Ecto neural progenitor cell (in vitro differentiated cells): ENCODE measurements around the gene MRPL1.
A peak's percentile ranks its signal among the peaks of the same experiment; 100 is the strongest.
"Not testable (repeated sequence)": the region's sequence is repeated elsewhere in the genome, so short reads cannot be mapped to it uniquely, and the experiment has no call there.

Experiments
- DNase-seq: peaks from one replicate; pipeline ENCODE4 v3.0.0-alpha.2; 2018; ENCODE audit warnings: low spot score

Gene MRPL1

DNA sequence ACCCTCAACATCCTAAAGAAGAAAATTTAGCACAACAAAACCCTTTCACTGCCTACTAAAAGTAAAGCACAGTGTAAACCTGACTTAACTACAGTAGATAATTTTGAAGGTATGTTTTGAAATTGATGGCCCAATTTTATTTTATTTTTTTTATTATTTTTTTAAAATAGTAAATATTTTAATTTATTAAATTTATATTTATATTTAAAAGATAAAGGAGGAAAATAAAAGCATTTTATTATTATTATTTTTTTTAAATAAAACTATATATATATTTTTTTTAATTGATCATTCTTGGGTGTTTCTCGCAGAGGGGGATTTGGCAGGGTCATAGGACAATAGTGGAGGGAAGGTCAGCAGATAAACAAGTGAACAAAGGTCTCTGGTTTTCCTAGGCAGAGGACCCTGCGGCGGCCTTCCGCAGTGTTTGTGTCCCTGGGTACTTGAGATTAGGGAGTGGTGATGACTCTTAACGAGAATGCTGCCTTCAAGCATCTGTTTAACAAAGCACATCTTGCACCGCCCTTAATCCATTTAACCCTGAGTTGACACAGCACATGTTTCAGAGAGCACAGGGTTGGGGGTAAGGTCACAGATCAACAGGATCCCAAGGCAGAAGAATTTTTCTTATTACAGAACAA is 120.4 kb downstream of the MRPL1 start:
- DNase-seq = not testable (repeated sequence)

DNA sequence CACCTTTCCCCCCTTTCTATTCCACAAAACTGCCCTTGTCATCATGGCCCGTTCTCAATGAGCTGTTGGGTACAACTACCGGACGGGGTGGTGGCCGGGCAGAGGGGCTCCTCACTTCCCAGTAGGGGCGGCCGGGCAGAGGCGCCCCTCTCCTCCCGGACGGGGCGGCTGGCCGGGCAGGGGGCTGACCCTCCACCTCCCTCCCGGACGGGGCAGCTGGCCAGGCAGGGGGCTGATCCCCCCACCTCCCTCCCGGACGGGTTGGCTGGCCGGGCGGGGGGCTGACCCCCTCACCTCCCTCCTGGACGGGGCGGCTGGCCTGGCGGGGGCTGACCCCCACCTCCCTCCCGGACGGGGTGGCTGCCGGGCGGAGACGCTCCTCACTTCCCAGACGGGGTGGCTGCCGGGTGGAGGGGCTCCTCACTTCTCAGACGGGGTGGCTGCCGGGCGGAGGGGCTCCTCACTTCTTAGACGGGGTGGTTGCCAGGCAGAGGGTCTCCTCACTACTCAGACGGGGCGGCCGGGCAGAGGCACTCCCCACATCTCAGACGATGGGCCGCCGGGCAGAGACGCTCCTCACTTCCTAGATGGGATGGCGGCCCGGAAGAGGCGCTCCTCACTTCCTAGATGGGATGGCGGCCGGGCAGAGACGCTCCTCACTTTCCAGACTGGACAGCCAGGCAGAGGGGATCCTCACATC is 121.1 kb downstream of the MRPL1 start:
- DNase-seq = not testable (repeated sequence)

DNA sequence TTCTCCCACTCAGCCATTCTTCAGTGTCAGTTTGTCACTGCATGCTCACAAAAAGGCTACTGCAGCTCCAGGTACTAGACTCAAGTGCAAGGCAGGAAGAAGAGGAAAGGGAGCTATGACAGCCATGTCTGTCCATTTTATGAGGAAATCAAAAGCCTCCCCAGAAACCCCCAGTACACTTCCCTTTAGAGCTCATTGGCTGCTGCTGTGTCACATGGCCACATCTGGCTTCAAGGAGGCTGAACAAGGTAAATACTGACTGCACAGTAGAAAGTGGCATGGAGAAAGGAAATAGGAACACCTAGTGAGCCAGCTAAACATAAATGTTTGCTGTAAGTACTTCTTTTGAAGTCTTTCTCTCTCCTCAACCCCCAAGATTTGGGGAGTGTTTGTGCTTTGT is 127.3 kb downstream of the MRPL1 start:
- no peak for DNase-seq

DNA sequence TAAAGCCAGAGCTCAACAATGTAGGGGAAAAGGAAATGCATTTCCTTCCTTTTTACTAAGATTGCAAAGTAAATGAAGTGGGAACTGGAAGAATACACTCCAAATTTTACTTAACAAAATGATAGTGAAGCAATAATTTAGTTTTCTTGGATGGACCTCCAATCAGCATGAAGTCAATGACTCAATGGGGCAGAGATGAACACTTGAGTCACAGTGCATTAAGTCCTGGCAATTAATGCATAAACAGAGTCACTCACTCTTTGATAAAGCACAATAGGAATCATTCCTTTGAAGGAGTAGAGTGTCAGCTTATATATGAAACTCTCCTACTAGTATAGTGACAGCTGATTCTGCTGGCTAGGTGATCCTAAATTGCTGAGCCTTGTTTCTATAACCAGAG is 127.8 kb downstream of the MRPL1 start:
- no peak for DNase-seq

DNA sequence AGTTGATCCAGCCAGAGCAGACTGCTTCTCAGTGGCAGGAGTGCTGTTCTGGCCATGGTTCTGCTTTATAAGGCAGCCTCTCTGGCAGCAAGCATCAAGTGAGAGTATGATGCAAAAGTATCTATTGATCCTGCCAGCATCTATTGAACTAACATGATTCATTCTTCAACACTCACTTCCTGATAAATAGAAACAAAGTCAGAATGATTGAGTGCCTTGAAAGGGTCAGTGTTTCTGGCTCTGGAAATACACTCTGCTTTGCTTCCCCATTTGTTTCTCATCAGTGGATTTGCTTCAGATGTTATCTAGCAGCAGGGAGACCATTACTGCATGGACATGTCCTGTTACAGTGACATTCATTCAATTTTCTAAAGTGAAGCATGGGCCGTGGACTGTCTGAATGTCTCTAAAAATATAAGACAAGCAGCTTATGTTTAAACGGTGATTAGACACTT is 128.3 kb downstream of the MRPL1 start:
- DNase-seq = no peak

DNA sequence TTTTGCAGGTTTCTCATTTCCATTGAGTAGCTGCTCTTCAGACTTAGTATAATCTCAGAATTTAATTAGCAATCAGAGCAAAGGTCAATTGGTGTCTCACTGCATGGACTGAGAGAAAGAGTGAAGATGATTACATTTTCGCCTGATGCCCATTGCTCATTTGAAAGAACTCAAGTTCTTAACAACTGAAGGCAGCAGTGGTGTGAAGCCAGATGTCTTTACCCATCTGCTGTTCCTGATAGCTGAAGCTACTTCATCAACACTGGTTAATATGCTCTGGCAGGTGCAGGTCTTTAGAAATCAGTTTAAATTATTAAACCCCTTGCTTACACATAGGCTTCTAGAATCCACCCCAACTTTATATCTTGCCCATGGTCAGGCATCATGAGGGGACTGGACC is 130.0 kb downstream of the MRPL1 start:
- DNase-seq = no peak

DNA sequence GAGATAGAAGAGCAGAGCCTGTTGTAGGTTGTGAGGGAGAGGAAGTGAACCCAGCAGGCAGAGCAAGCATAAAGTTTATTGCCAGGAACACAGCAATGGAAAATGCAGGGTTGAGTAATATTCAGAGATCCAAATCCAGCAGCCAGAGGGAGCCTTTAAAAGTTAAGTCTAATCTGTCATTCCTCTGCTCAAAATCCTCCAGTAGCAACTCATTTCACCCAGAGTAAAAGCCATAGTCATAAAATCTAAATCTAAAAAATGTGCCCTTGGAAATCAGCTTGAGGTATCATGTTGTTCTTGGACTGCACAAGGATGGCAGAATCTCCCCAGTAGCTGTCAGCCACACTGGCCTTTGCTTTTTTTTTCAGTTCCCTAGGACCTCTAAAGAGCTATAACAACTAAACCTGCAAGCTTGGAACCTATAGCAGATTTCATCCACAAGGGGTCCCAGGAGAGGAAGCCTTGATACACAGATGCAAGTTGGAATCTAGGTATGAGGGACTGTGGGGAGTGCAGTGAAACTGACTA is 131.6 kb downstream of the MRPL1 start:
- DNase-seq = peak; percentile 71

DNA sequence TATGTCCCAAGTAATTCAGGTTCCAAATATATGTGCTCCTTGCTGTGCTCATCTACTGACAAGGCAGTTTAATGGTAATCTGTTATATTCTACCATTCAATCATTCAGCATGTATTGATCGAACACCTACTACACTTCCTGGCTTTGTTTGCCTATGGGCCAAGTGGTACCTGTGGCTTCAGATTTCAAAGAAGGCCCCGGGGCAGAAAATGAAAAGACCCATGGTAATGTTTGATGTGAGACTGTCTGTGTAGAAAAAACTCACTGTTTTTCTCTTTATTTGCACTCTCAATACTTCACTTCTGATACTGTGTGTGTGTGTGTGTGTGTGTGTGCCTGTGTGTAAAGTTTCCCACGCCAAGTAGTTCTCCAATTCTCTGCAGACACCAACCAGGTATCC is 133.4 kb downstream of the MRPL1 start:
- DNase-seq = no peak

DNA sequence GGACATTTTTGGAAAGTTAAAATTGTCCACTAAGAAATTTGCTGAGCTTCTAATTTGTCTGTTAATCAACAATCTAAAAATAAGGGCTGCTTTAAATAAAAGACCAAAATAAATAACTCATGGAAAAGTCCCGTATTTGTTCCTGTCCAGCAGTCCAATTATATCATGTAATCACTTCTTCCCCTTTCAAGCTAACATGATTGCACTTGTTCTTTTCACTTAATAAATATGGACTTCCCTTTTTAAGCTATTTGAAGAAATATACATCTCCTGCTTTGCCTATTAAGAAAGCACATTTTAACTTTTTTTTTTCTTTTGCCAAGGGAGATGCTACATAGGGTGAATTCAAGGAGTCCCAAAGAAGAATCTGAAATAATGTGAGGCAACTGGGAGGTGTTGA is 138.9 kb downstream of the MRPL1 start:
- no peak for DNase-seq

DNA sequence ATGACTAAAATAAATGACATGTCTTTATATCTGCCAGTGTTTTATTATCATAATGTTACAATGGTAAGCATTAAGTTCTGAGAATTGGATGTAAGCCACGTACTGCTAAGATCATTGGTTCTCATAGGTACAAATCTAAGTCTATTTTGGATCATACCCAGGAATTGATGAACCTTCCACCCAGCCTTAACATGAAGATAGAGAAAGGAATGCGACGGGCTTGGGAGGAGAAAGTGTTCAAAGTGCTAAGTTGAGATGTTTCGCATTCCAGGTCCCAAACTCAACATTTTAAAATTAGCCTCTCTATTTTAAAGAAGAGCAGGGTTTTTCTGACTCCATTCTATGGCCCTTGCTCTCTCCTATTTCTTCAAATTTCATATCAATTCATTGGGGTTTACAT is 139.6 kb downstream of the MRPL1 start:
- DNase-seq = no peak
